ENCODE results near the gene SUN1. TPM values are rescaled to one million over a fixed set of nuclear protein-coding genes. Genes with fewer than 3 reads are reported as not detected.

The SUN1 gene
- total and polyA plus RNA-seq, 4 donors: 24.8 to 162 (median 40.1) TPM

DNA sequence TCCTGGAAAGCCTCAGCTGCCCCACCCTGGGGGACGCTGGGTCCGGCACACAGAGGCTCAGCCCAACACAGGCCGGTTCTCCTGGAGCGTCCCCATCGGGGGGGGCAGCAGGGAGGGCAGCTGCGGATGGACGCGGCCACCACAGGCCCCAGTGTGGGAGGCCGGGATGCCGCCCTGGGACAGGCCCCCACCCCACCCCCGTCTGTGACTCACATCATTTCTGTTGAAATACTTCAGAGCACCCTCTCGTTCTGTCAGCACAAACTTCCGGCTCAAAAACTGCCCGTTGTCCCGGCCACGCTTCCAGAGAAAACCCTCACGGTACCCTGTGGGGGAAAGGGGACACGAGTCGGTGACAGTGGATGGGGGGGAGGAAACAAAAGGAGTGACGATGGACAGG lies 72.6 kb downstream of the SUN1 start:
- 66% methylated on average over 20 of the region's 20 CpGs for WGBS
- Histone ChIP-seq H3K4me3 (ENCODE audit: low read depth in 1 of 3, low read length in 3 of 3) (no peak overlapping the region), H3K4me1 (ENCODE audit: control insufficient read depth in 4 of 4, insufficient read depth in 4 of 4, low read length in 3 of 4) (peaks cover 2 to 16% (median 5%) of the 10 kb centered on the region in 4 donors), H3K36me3 (ENCODE audit: control insufficient read depth in 4 of 4, insufficient read depth in 3 of 4, low read depth in 1 of 4, low read length in 3 of 4) (no peaks in the 10 kb centered on the region), H3K27me3 (ENCODE audit: control insufficient read depth in 4 of 4, insufficient read depth in 4 of 4, low read length in 3 of 4) (no peaks in the 10 kb centered on the region), H3K9ac (ENCODE audit: low read depth in 1 of 2, low read length in 2 of 2) (no peak overlapping the region), H3K9me3 (ENCODE audit: control insufficient read depth in 4 of 4, low read length in 3 of 4) (no peaks in the 10 kb centered on the region), H3K27ac (ENCODE audit: low read depth in 1 of 2, low read length in 2 of 2) (no peak overlapping the region)
- no peak for DNase-seq (ENCODE audit: low spot score)
- TF ChIP-seq CTCF (IDR thresholded peaks at IDR 0.05; ENCODE audit: low read depth, low read length, missing input control): no peak
- no peak for TF ChIP-seq FOXA2 (IDR thresholded peaks at IDR 0.05)
- TF ChIP-seq, protein P1, sequence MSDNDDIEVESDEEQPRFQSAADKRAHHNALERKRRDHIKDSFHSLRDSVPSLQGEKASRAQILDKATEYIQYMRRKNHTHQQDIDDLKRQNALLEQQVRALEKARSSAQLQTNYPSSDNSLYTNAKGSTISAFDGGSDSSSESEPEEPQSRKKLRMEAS (IDR thresholded peaks at IDR 0.05): no peak
- no peak for TF ChIP-seq HNF4G (IDR thresholded peaks at IDR 0.05)
- TF ChIP-seq HNF4A (conservative IDR thresholded peaks at IDR 0.05): no peak
- no peak for TF ChIP-seq GABPA (IDR thresholded peaks at IDR 0.05 in 1 of 2, conservative IDR thresholded peaks at IDR 0.05 in 1 of 2)
- no peak for TF ChIP-seq RXRA (IDR thresholded peaks at IDR 0.05)
- TF ChIP-seq NR2F2 (IDR thresholded peaks at IDR 0.05): no peak
- TF ChIP-seq JUND (IDR thresholded peaks at IDR 0.05): no peak
- no peak for TF ChIP-seq RAD21 (IDR thresholded peaks at IDR 0.05)
- no peak for TF ChIP-seq ATF3 (IDR thresholded peaks at IDR 0.05)
- no peak for TF ChIP-seq SP1 (IDR thresholded peaks at IDR 0.05)

GRCh38 chr7:906776-907157 lies 74.5 kb downstream of the SUN1 start:
- Histone ChIP-seq H3K27ac (ENCODE audit: low read depth in 1 of 2, low read length in 2 of 2) (no peak overlapping the region), H3K4me1 (ENCODE audit: control insufficient read depth in 4 of 4, insufficient read depth in 4 of 4, low read length in 3 of 4) (peaks cover 0 to 7% (median 0%) of the 10 kb centered on the region in 4 donors), H3K36me3 (ENCODE audit: control insufficient read depth in 4 of 4, insufficient read depth in 3 of 4, low read depth in 1 of 4, low read length in 3 of 4) (no peaks in the 10 kb centered on the region), H3K4me3 (ENCODE audit: low read depth in 1 of 3, low read length in 3 of 3) (no peak overlapping the region), H3K27me3 (ENCODE audit: control insufficient read depth in 4 of 4, insufficient read depth in 4 of 4, low read length in 3 of 4) (no peaks in the 10 kb centered on the region), H3K9me3 (ENCODE audit: control insufficient read depth in 4 of 4, low read length in 3 of 4) (no peaks in the 10 kb centered on the region), H3K9ac (ENCODE audit: low read depth in 1 of 2, low read length in 2 of 2) (no peak overlapping the region)
- WGBS: 74% methylated on average over 10 of the region's 10 CpGs
- TF ChIP-seq, protein P2, sequence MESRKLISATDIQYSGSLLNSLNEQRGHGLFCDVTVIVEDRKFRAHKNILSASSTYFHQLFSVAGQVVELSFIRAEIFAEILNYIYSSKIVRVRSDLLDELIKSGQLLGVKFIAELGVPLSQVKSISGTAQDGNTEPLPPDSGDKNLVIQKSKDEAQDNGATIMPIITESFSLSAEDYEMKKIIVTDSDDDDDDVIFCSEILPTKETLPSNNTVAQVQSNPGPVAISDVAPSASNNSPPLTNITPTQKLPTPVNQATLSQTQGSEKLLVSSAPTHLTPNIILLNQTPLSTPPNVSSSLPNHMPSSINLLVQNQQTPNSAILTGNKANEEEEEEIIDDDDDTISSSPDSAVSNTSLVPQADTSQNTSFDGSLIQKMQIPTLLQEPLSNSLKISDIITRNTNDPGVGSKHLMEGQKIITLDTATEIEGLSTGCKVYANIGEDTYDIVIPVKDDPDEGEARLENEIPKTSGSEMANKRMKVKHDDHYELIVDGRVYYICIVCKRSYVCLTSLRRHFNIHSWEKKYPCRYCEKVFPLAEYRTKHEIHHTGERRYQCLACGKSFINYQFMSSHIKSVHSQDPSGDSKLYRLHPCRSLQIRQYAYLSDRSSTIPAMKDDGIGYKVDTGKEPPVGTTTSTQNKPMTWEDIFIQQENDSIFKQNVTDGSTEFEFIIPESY (IDR thresholded peaks at IDR 0.05): no peak
- TF ChIP-seq FOXA2 (IDR thresholded peaks at IDR 0.05) (no peak), HNF4A (conservative IDR thresholded peaks at IDR 0.05) (no peak), GABPA (IDR thresholded peaks at IDR 0.05 in 1 of 2, conservative IDR thresholded peaks at IDR 0.05 in 1 of 2) (no peak), TAF1 (conservative IDR thresholded peaks at IDR 0.05) (no peak), EGR1 (IDR thresholded peaks at IDR 0.05; ENCODE audit: low read depth in 2 of 2) (no peak), NR2F2 (IDR thresholded peaks at IDR 0.05) (no peak)
- no peak for DNase-seq (ENCODE audit: low spot score)
